H1 (cell line): Measurements from ENCODE around the gene PBX1. TPM values are rescaled to one million over a fixed set of nuclear protein-coding genes. Genes with fewer than 3 reads are reported as not detected.

Experiments used
- CTCF ChIA-PET: fragments of 300-600 bp; sonication (Branson Sonifier 250); formaldehyde crosslinking; loops from one replicate; lab custom pipeline; 2021; ENCODE audit not compliant: partially characterized antibody; lab: Charles Lee
- POLR2A ChIA-PET: fragments of 300-600 bp; sonication (Branson Sonifier 250); formaldehyde crosslinking; loops from one replicate; lab custom pipeline; 2021; ENCODE audit warnings: inconsistent platforms; ENCODE audit not compliant: partially characterized antibody; lab: Charles Lee
- DNase-seq, 2 experiments: peaks; one replicate each; pipeline versions ENCODE4 v3.0.0 to v3.0.0-alpha.2; 2010 to 2022; ENCODE audit warnings: low spot score in 2 of 2, low read depth in 1 of 2, mixed read lengths in 1 of 2
- FAIRE-seq: peaks from 2 replicates; lab custom pipeline; 2011; peaks lifted over from hg19 to GRCh38; lab: Jason Lieb, UNC
- H2AFZ ChIP-seq: 2 replicates; pipeline ENCODE4 v1.8.1; 2012; ENCODE audit warnings: low read length, inconsistent platforms
- H2AK5ac ChIP-seq: 2 replicates; pipeline ENCODE4 v1.6.1; 2013; ENCODE audit warnings: low read depth, low read length
- H2BK120ac ChIP-seq: replicated peaks from 2 replicates; pipeline ENCODE3; 2013; ENCODE audit warnings: low read depth, low read length, inconsistent platforms
- H2BK12ac ChIP-seq: 2 replicates; pipeline ENCODE4 v1.6.1; 2013; ENCODE audit warnings: low read depth, low read length
- H2BK15ac ChIP-seq: 2 replicates; pipeline ENCODE4 v1.6.1; 2013; ENCODE audit warnings: low read length
- H2BK20ac ChIP-seq: 2 replicates; pipeline ENCODE4 v1.6.1; 2013; ENCODE audit warnings: low read length
- H2BK5ac ChIP-seq: 2 replicates; pipeline ENCODE4 v1.6.1; 2013; ENCODE audit warnings: low read depth, low read length
- H3K14ac ChIP-seq: 2 replicates; pipeline ENCODE4 v1.6.1; 2013; ENCODE audit warnings: inconsistent platforms; ENCODE audit not compliant: insufficient read length
- H3K18ac ChIP-seq: 2 replicates; pipeline ENCODE4 v1.6.1; 2013; ENCODE audit warnings: low read length; ENCODE audit errors: extremely low read depth
- H3K23ac ChIP-seq: 2 replicates; pipeline ENCODE4 v1.6.1; 2013; ENCODE audit warnings: inconsistent platforms; ENCODE audit not compliant: insufficient read length
- H3K23me2 ChIP-seq: 2 replicates; pipeline ENCODE4 v1.6.1; 2013; ENCODE audit warnings: low read depth, low read length
- H3K27ac ChIP-seq: 2 replicates; pipeline ENCODE4 v1.6.1; 2011; ENCODE audit warnings: low read depth, low read length, inconsistent platforms
- H3K27me3 ChIP-seq, 4 experiments: replicated peaks in 1 of 4; 1 replicate in 1 of 4; 2 replicates in 3 of 4; pipeline versions ENCODE4 v1.6.1 to v1.8.1; 2011 to 2013; ENCODE audit warnings: low read length in 3 of 4, mild to moderate bottlenecking in 3 of 4, inconsistent platforms in 2 of 4, mixed read lengths in 2 of 4, moderate library complexity in 1 of 4; ENCODE audit not compliant: control insufficient read depth in 3 of 4, insufficient read depth in 3 of 4; ENCODE audit errors: extremely low read depth in 1 of 4
- H3K36me3 ChIP-seq, 4 experiments: 2 replicates each; pipeline versions ENCODE4 v1.6.1 to v1.8.1; 2011 to 2013; ENCODE audit warnings: mild to moderate bottlenecking in 4 of 4, low read length in 3 of 4, moderate library complexity in 2 of 4, control low read depth in 1 of 4, inconsistent platforms in 1 of 4; ENCODE audit not compliant: insufficient read depth in 4 of 4, control insufficient read depth in 2 of 4
- H3K4ac ChIP-seq: replicated peaks from 2 replicates; pipeline ENCODE3; 2013; ENCODE audit warnings: low read length, low read depth, mixed read lengths, inconsistent platforms; ENCODE audit not compliant: insufficient read length
- H3K4me1 ChIP-seq, 4 experiments: replicated peaks in 1 of 4; 1 replicate in 1 of 4; 2 replicates in 3 of 4; pipeline versions ENCODE4 v1.6.1 to v1.8.1; 2011 to 2013; ENCODE audit warnings: low read length in 3 of 4, inconsistent platforms in 2 of 4, mixed read lengths in 1 of 4; ENCODE audit not compliant: insufficient read depth in 4 of 4, control insufficient read depth in 3 of 4
- H3K4me2 ChIP-seq, 2 experiments: 2 replicates each; pipeline versions ENCODE4 v1.6.1 to v1.8.1; 2011 to 2013; ENCODE audit warnings: low read depth in 2 of 2, low read length in 2 of 2, control low read depth in 1 of 2, inconsistent platforms in 1 of 2, mild to moderate bottlenecking in 1 of 2; ENCODE audit not compliant: insufficient read depth in 1 of 2
- H3K4me3 ChIP-seq, 4 experiments: fragments of 200-600, 300-600 bp in 1 of 4; sonication (generic), shearing (Covaris generic), sonication (Bioruptor Twin) in 1 of 4; 2 replicates each; pipeline versions ENCODE4 v1.5.1 to v1.8.1; 2011 to 2016; ENCODE audit warnings: low read length in 4 of 4, low read depth in 3 of 4, control low read depth in 2 of 4, inconsistent platforms in 2 of 4, mild to moderate bottlenecking in 2 of 4, mixed read lengths in 1 of 4, moderate library complexity in 1 of 4; ENCODE audit not compliant: insufficient read depth in 2 of 4; ENCODE audit errors: extremely low read depth in 1 of 4
- H3K56ac ChIP-seq: replicated peaks from 2 replicates; pipeline ENCODE3; 2013; ENCODE audit warnings: low read depth, mild to moderate bottlenecking, mixed read lengths, low read length, inconsistent platforms; ENCODE audit not compliant: insufficient read length
- H3K79me1 ChIP-seq: 2 replicates; pipeline ENCODE4 v1.6.1; 2013; ENCODE audit warnings: low read depth, low read length, control low read depth
- H3K79me2 ChIP-seq, 2 experiments: 2 replicates each; pipeline versions ENCODE4 v1.6.1 to v1.8.1; 2012 to 2013; ENCODE audit warnings: low read length in 2 of 2, mild to moderate bottlenecking in 2 of 2, inconsistent platforms in 1 of 2; ENCODE audit not compliant: insufficient read depth in 2 of 2, control insufficient read depth in 1 of 2
- H3K9ac ChIP-seq, 4 experiments: replicated peaks in 1 of 4; 1 replicate in 1 of 4; 2 replicates in 3 of 4; pipeline versions ENCODE4 v1.6.1 to v1.8.1; 2011 to 2013; ENCODE audit warnings: low read depth in 3 of 4, low read length in 3 of 4, control low read depth in 2 of 4, mild to moderate bottlenecking in 2 of 4, moderate library complexity in 2 of 4, inconsistent platforms in 1 of 4; ENCODE audit errors: extremely low read depth in 1 of 4
- H3K9me3 ChIP-seq, 2 experiments: 2 replicates each; pipeline versions ENCODE4 v1.6.1 to v1.8.1; 2012 to 2013; ENCODE audit warnings: mild to moderate bottlenecking in 2 of 2, moderate library complexity in 2 of 2, control low read depth in 1 of 2, inconsistent platforms in 1 of 2, low read depth in 1 of 2, low read length in 1 of 2, mixed read lengths in 1 of 2; ENCODE audit not compliant: insufficient read depth in 2 of 2
- H4K20me1 ChIP-seq, 2 experiments: replicated peaks in 1 of 2; 2 replicates each; pipeline versions ENCODE3 to v1.8.1; 2011 to 2013; ENCODE audit warnings: inconsistent platforms in 2 of 2, low read length in 2 of 2, mild to moderate bottlenecking in 1 of 2; ENCODE audit not compliant: insufficient read depth in 2 of 2, control insufficient read depth in 1 of 2
- H4K5ac ChIP-seq: 2 replicates; pipeline ENCODE4 v1.6.1; 2013; ENCODE audit warnings: low read length, low read depth, mixed read lengths, inconsistent platforms; ENCODE audit not compliant: insufficient read length
- H4K8ac ChIP-seq: 2 replicates; pipeline ENCODE4 v1.8.0; 2013; ENCODE audit warnings: mild to moderate bottlenecking, moderate library complexity, low read length, inconsistent platforms; ENCODE audit not compliant: insufficient read depth; ENCODE audit errors: extremely low read depth
- H4K91ac ChIP-seq: replicated peaks from 2 replicates; pipeline ENCODE3; 2013; ENCODE audit warnings: low read length, mixed read lengths, inconsistent platforms; ENCODE audit not compliant: insufficient read length
- ATF2 ChIP-seq: IDR thresholded peaks from 2 replicates; pipeline ENCODE4 v1.6.1; 2012; ENCODE audit warnings: low read length, inconsistent platforms
- SIN3A ChIP-seq, 2 experiments: IDR thresholded peaks in 1 of 2; conservative IDR thresholded peaks in 1 of 2; 2 replicates each; pipeline ENCODE4 v1.6.1; 2011 to 2012; ENCODE audit warnings: low read length in 2 of 2, improper control_type of control experiment in 1 of 2, low read depth in 1 of 2, mild to moderate bottlenecking in 1 of 2
- WGBS, 2 experiments: shearing (Covaris generic) in 1 of 2; methylation state at CpG; one replicate each; pipeline versions ENCODE4 v1.1.6 to v1.1.7; 2013 to 2015; ENCODE audit warnings: low lambda C conversion rate in 2 of 2, mixed read lengths in 2 of 2, inconsistent platforms in 1 of 2, low coverage in 1 of 2, missing lambda C conversion rate in 1 of 2; ENCODE audit not compliant: insufficient replicate concordance in 2 of 2, insufficient coverage in 1 of 2, insufficient read length in 1 of 2; ENCODE audit errors: extremely low coverage in 1 of 2, missing lambda C conversion rate in 1 of 2; 5-methylcytosine and 5-hydroxymethylcytosine counted together
- polyA plus RNA-seq, 7 experiments: library from polyadenylated mRNA; depleted of rRNA in 3 of 7; stranded (reverse) in 5 of 7; unstranded in 2 of 7; fragments of >200 nt in 5 of 7; fragments of 200-250 nt in 2 of 7; gene quantifications; 1 replicate in 5 of 7; 2 replicates in 1 of 7; 4 replicates in 1 of 7; pipeline versions ENCODE4 v1.2.1 to v1.2.3, GENCODE V29; 2011 to 2013; ENCODE audit warnings: missing spikeins in 2 of 7, mixed read lengths in 2 of 7
- total RNA-seq: library from RNA; stranded (reverse); fragmentation: NEBNext Ultra II Directional; extraction: Animal tissue kit (Norgen Biotek cat#: 25700); gene quantifications from 2 replicates; pipeline ENCODE4 v1.2.1, GENCODE V29; 2021

The PBX1 gene
- total and polyA plus RNA-seq, 2 of the 8 experiments (the other 6 are each of a cell fraction or from before 2014, with no cell fraction given): 87.4 to 124 TPM

- peaks cover 3 to 7% of the 10 kb centered on the region in 2 experiments for H4K20me1 ChIP-seq
- peak overlapping the region; percentile 61; the same call in 1 of the 2 replicates for H3K27ac ChIP-seq
- no peak for FAIRE-seq
Observed at GRCh38 chr1:164771041-164771618, 212.1 kb downstream of the PBX1 start.

More at GRCh38 chr1:164771041-164771618, 212.1 kb downstream of the PBX1 start:
- H2BK120ac ChIP-seq: no peak overlapping the region
- no peak overlapping the region for H3K56ac ChIP-seq
- no peak overlapping the region for H2BK12ac ChIP-seq
- no peak overlapping the region for H4K91ac ChIP-seq
- ChIA-PET CTCF (interaction anchor here (0.7 to 10.6 kb wide), 8 partner anchors 9 to 169 kb away, joined by 3 to 88 read pairs (median 4); no protein-coding TSS in a partner anchor), POLR2A (interaction anchor here (0.5 to 1.4 kb wide), 4 partner anchors 13 to 187 kb away, joined by 3 to 6 read pairs (median 3); no protein-coding TSS in a partner anchor)
- peaks cover 3 to 25% (median 13%) of the 10 kb centered on the region in 4 experiments; a peak in 6 of 7 replicates for H3K4me1 ChIP-seq
- peaks cover 0 to 89% of the 10 kb centered on the region in 2 experiments; a peak in 3 of 4 replicates for H3K79me2 ChIP-seq
- H2BK15ac ChIP-seq: no peak overlapping the region; the same call in 1 of the 2 replicates
- no peak overlapping the region for H3K23ac ChIP-seq
- H2AFZ ChIP-seq: no peak overlapping the region
- peak overlapping the region; percentile 73; the same call in 1 of the 2 replicates for H3K18ac ChIP-seq
- peak overlapping the region; percentile 70; the same call in 1 of the 2 replicates for H2AK5ac ChIP-seq
- H4K8ac ChIP-seq: no peak overlapping the region
- H3K14ac ChIP-seq: no peak overlapping the region
- H3K27me3 ChIP-seq: no peaks in the 10 kb centered on the region
- DNase-seq: no peak
- no peak overlapping the region for H3K4ac ChIP-seq
- no peak overlapping the region for H4K5ac ChIP-seq
- no peaks in the 10 kb centered on the region for H3K9me3 ChIP-seq
- 0 out of 2 replicates have a peak, but pooled peaks have one; percentile 3 for TF ChIP-seq ATF2
- no peak for TF ChIP-seq SIN3A (conservative IDR thresholded peaks at IDR 0.05 in 1 of 2, IDR thresholded peaks at IDR 0.05 in 1 of 2; ENCODE audit: low read depth in 1 of 2, low read length in 2 of 2)
- TF ChIP-seq, all 59 proteins: peak for 1
- WGBS, 2 experiments: 81% methylated on average over 8 of the region's 8 CpGs; no CpG with 5 or more reads in 1 of the 2 experiments
- H2BK20ac ChIP-seq: no peak overlapping the region
- peak overlapping the region in 1 of 2 experiments; percentile 17; a peak in 1 of 4 replicates for H3K4me2 ChIP-seq
- no peaks in the 10 kb centered on the region; the same call in 1 of the 2 replicates for H3K23me2 ChIP-seq
- H3K9ac ChIP-seq: no peak overlapping the region
- no peaks in the 10 kb centered on the region; a peak in 1 of 8 replicates for H3K36me3 ChIP-seq
- peaks cover 19% of the 10 kb centered on the region for H3K79me1 ChIP-seq
- no peak overlapping the region for H3K4me3 ChIP-seq
- H2BK5ac ChIP-seq: peak overlapping the region; percentile 62
